Ureter (tissue), 1 donor: ENCODE data around the gene USP24. TPM values are rescaled to one million over a fixed set of nuclear protein-coding genes. Genes with fewer than 3 reads are reported as not detected.
A peak's percentile ranks its signal among the peaks of the same experiment; 100 is the strongest.

ENCODE experiments used
- DNase-seq: peaks from one replicate; pipeline ENCODE4 v3.0.0-alpha.2; 2020; ENCODE audit warnings: low spot score
- total RNA-seq: library from RNA; stranded (reverse); gene quantifications from one replicate; pipeline ENCODE4 v1.2.4, GENCODE V29; 2023
- donor health status: DM: yes; HTN: yes; CAD: no.

Gene USP24
- total RNA-seq, 1 donor from 2014 or later = 58.2 TPM

- DNase-seq = no peak
Measured at GRCh38 chr1:55156608-55157007, 58.6 kb downstream of the USP24 start.

GRCh38 chr1:55156093-55156492 is 59.1 kb downstream of the USP24 start:
- no peak for DNase-seq

DNA sequence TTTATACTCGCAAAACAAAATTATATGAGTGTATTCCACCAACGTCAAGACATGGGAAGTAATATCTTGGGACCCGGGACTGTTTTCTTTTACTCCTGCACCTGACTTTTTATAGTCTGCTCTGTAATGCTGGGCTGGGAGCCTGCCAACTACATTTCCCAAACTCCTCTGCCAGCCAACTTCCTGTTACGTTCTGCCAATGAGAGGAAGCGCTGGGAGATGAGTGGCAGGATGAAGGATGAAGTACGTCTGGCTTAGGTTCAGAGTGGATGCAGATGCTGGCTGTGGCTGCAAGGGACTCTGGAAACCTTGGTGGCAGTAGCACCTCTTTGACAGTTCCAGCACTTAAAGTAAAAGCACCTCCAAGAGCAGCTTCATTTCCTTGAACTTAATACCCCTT is 59.6 kb downstream of the USP24 start:
- no peak for DNase-seq

DNA sequence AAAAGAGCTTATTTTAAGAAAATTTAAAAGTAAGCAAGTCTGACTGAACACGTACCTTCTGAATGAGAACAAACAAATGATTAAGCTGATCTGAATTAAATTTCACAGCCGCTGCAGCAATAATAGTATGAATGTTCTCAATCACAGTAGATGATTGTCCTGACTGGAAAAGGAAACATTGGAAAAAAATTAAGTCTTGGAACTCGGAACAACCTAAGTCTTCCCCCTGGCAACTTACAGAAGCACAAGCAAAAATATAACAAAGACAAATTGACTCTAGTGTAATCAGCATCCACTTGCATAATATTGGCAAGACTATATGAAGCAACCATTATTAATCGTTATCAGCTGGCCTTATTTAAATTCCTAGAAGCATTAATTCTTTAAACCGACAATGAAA is 60.5 kb downstream of the USP24 start:
- no peak for DNase-seq

- no peak for DNase-seq
Measured at GRCh38 chr1:55153031-55153430, 62.1 kb downstream of the USP24 start.

- DNase-seq = no peak
Measured at GRCh38 chr1:55150880-55151588, 64.1 kb downstream of the USP24 start.

DNA sequence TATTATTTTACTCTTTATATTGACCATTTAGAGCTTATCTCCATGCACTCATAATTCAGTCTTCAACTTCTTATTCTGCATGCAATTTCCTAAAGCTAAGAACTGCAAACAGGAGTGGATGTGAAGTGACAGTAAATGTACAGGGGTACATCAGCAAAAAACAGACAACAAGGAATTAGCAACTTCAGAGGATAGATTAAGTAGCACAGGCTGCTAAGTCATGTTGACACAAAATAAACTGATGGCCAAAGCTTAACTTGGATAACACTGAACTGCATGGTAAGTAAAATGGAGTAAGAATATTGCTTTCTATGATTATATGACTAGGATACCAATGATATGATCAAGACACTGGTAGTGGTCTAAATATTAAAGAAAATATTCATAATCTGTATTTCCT is 66.5 kb downstream of the USP24 start:
- DNase-seq = no peak

DNA sequence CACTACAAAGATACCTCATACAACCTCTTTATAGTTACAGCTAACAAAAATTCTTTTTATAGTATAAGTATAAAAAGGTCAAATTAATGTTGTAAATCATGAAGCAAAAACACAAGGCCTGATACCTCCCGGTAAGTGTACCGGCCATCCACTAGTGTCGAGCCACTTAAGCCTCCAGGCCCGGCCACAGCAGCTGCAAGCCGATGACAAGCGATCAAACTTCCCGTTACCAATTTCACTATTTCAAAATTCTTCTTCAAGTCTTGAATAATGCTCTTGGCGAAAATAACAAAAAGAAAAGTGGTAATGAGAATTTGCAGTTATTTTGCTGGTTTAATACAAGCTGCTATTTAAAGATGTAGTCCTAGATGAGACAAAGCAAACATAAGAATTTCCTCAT is 67.6 kb downstream of the USP24 start:
- DNase-seq = no peak

GRCh38 chr1:55146781-55147180 is 68.4 kb downstream of the USP24 start:
- no peak for DNase-seq

GRCh38 chr1:55144886-55145285 is 70.3 kb downstream of the USP24 start:
- no peak for DNase-seq

- DNase-seq = no peak
Measured at GRCh38 chr1:55143684-55144083, 71.5 kb downstream of the USP24 start.

- no peak for DNase-seq
Measured at GRCh38 chr1:55141295-55141893, 73.8 kb downstream of the USP24 start.

DNA sequence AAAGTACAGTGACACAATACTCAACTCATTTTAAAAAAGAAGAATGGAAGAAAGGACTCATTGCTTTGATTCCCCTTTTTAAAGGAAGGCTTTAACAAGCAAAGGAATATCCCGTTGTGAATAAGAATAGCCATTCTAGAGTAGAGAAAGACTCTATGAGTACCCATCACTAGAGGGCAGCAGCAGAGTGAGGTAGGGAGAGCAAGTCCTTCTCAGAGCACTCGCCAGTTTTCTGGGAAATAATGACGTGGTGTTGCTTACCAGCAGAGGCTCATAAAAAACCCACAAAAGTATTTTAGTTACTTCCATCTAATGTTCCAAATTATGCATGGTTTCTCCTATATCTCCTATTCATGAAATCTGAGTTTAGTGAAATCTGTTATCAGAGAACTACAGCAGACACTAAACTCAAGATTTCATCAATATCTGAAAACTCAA is 74.6 kb downstream of the USP24 start:
- peak; percentile 82 for DNase-seq

GRCh38 chr1:55140137-55140536 is 75.0 kb downstream of the USP24 start:
- DNase-seq = no peak

- DNase-seq = no peak
Measured at GRCh38 chr1:55138823-55139222, 76.3 kb downstream of the USP24 start.

- no peak for DNase-seq
Measured at GRCh38 chr1:55134152-55134808, 80.9 kb downstream of the USP24 start.

GRCh38 chr1:55131801-55132200 is 83.4 kb downstream of the USP24 start:
- DNase-seq = no peak

GRCh38 chr1:55131218-55131617 is 83.9 kb downstream of the USP24 start:
- DNase-seq = no peak

- DNase-seq = no peak
Measured at GRCh38 chr1:55129194-55129728, 85.9 kb downstream of the USP24 start.

GRCh38 chr1:55128418-55128995 is 86.7 kb downstream of the USP24 start:
- DNase-seq = no peak

DNA sequence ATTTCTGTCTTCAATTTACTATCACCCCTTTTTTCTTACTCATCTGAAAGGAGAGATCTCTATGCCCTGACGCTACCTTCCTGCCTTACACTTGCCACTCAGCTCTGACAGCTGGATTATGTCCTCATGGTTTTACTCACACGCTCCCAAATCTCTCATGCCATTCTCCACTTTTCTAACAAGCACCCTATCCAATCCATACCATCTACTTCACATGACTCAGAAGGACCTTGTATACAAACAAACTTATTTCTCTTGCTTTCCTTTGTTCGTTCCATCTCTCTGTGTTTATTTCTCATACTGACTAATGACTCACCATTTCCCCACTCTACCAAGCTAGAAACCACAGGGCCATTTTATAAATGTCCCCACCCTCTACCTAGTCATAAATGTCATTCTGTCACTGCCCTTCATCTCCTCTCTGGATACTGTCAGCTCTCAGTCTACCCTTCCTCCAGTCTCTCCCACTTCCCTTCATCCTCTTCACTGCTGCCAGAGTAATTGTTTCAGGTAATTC is 87.3 kb downstream of the USP24 start:
- no peak for DNase-seq

DNA sequence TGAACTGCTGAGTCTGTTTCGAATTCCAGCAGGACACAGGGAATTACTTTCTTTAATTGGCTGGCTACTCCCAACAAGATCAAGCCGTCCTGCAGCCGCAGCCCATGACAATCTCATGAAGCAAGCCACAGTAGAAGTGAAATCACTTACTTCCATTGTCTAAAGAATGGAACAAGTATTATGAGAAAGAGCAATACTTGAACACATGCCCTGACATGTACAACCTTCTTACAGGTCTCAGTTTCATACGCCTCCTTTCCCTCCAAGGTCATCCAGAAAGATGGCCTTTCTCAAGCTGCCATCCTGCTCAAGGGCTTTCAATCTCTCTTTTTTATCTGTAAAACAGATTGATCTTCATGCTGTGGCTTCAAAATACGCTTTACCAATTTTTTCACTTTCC is 90.7 kb downstream of the USP24 start:
- no peak for DNase-seq
